OCI-LY1 (cell line): ENCODE data around the gene DHX32.

Experiments used
- EZH2 ChIP-seq: fragments of 200-600 bp; sonication (generic), shearing (Covaris generic); IDR thresholded peaks from 2 replicates; pipeline ENCODE4 v1.8.0; 2017; ENCODE audit warnings: borderline replicate concordance, mixed run types, mild to moderate bottlenecking, antibody characterized with exemption, low read length, moderate library complexity, mixed read lengths
- TF ChIP-seq, protein P1 (sequence below): fragments of 200-600 bp; sonication (generic), shearing (Covaris generic); IDR thresholded peaks from 2 replicates; pipeline ENCODE4 v1.5.1; 2017; ENCODE audit warnings: mild to moderate bottlenecking, antibody characterized with exemption, low read length, moderate library complexity, mixed read lengths

DNA sequence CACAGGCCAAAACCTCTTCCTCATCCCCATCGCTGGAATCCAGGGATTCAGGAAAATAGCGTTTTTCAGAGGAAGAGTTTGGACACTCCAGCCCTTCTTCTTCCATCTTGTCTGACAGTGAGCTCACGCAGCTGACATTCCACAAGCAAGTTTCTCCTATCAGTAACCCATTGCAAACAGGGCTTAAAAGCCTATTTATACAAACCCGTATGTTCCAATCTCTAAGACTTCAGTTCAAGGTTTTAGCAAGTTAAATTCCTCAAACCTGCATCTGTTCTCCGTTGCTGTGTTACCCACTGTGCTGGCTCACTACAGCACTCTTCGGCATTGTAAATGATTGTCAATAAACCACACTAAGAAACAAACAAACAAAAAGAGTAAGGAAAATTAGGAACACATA, 373 bp downstream of the DHX32 start:
- TF ChIP-seq, protein P1, sequence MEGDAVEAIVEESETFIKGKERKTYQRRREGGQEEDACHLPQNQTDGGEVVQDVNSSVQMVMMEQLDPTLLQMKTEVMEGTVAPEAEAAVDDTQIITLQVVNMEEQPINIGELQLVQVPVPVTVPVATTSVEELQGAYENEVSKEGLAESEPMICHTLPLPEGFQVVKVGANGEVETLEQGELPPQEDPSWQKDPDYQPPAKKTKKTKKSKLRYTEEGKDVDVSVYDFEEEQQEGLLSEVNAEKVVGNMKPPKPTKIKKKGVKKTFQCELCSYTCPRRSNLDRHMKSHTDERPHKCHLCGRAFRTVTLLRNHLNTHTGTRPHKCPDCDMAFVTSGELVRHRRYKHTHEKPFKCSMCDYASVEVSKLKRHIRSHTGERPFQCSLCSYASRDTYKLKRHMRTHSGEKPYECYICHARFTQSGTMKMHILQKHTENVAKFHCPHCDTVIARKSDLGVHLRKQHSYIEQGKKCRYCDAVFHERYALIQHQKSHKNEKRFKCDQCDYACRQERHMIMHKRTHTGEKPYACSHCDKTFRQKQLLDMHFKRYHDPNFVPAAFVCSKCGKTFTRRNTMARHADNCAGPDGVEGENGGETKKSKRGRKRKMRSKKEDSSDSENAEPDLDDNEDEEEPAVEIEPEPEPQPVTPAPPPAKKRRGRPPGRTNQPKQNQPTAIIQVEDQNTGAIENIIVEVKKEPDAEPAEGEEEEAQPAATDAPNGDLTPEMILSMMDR = no peak
- no peak for TF ChIP-seq EZH2
